GM12892 (cell line): ENCODE measurements around the gene CEP72.

ENCODE experiments used
- POLR2A ChIP-seq: IDR thresholded peaks from 2 replicates; pipeline ENCODE4 v1.6.1; 2011; ENCODE audit warnings: low read depth, low read length, control low read depth
- POLR2AphosphoS5 ChIP-seq: IDR thresholded peaks from 2 replicates; pipeline ENCODE4 v1.6.1; 2011; ENCODE audit warnings: low read depth, low read length, control low read depth
- TAF1 ChIP-seq: IDR thresholded peaks from 2 replicates; pipeline ENCODE4 v1.6.1; 2011; ENCODE audit warnings: low read depth, mild to moderate bottlenecking, control low read depth, low read length, borderline replicate concordance

- no peak for TF ChIP-seq POLR2AphosphoS5
- TF ChIP-seq POLR2A, result no peak
- no peak for TF ChIP-seq TAF1
Observed at GRCh38 chr5:668283-668995, 56.3 kb downstream of the CEP72 start.
